SKM-1 (cell line): ENCODE measurements around the gene TFDP1.

Experiments used
- DNase-seq: peaks from one replicate; lab custom pipeline; 2025; ENCODE audit not compliant: unreplicated experiment; lab: John Stamatoyannopoulos, UW

Gene TFDP1

GRCh38 chr13:113647351-113648215 lies 63.0 kb downstream of the TFDP1 start:
- no peak for DNase-seq

GRCh38 chr13:113648216-113648610 lies 63.7 kb downstream of the TFDP1 start:
- DNase-seq: no peak

DNA sequence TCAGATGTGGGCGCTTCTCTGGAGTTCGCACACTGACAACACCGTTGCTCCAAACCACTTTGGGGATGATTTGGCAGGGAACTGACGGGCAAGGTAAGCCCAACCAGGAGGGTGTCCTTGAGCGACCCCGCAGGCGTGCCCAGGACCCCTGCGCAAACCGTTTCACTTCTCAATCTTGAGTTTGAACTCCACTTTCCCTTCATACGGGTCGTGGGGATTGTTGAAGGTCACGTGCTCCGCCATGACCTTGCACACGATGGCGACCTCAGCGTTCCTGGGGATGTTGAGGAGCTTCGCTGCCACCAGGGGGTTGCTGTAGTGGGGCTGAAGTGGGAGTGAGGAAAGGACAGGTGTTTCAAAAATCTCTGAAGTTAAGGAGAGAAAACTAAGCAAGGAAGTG lies 64.7 kb downstream of the TFDP1 start:
- DNase-seq: no peak

DNA sequence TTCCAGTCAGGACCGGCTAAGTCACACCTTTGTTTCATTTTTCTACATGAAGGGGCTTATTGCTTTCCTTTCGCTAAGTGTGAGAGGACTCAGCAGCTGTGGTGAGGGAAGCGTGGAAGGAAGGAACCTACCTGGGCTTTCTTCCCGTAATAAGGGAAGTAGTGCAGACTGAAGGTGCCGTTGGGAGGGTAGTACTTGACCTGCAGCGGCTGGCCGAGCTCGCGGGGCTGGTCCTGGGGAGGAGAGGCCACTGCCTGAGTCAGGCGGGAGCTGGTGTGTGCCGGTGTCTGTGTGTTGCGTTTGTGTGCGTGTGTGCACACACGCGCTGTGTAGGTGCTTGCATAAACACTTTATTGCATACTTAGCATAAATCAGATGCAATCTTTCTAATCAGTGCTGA lies 65.7 kb downstream of the TFDP1 start:
- no peak for DNase-seq

DNA sequence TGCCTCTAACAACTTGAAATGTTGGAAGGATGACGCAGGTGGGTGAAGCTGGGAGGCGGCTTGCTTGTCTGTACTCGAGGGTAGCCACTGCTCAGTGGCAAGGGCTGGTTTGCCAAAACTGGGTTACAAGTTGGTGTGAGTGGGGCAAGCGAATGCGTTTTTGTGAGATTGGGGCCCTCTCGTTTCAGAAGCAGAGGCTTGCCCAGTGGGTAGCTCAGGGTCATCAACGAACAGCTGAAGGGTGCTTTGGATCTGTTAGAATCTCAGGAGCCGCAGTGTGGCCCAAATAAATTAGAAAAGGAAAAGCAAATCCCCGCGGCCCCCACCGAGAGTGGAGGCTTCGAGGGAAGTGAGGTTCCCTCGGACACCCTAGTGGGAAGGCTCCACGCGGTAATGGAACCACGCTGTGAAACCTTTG lies 66.2 kb downstream of the TFDP1 start:
- no peak for DNase-seq

DNA sequence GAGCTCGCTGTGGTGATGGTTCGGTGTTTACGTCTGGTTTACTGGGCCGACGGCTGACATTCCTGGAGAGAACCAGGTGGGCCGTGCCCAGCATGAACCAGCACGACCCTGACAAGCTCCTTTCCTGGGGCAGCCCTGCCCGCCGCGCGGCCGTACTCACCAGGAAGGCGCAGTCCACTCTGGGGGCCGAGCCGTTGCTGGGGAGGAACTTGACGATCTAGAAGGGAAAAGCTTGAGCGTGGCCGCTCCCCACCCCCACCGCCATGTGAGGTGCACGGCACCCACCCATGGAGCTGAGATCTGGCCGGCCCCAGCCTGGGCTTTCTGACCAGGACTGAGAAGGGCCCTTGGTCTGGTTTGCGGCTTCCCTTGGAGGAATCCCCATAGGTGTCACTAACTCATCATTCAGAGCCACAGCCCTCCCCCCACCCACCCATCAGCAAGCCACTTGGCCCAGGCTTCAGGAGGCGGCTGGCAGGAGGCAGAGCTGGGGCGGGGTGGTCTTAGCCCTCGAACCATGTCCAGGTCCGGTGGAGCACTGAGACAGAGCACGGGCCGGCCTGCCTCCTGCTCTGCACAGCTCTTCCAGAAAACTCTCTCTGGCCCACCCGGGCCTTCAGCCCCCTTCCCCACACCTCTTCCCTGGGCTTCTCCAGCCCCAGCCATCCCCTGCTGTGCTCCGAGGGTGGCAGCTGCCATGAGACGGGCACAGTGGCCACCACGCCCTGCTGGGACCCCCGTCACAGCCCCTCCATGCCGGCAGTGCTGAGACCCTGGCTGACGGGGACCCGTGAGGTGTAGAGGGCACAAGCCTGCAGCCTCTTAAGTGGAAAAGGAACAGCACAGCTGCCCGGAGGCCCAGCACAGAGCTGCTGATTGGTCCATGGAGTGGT lies 67.2 kb downstream of the TFDP1 start:
- DNase-seq: no peak

GRCh38 chr13:113652404-113653263 lies 68.1 kb downstream of the TFDP1 start:
- DNase-seq: no peak

GRCh38 chr13:113653264-113654174 lies 69.0 kb downstream of the TFDP1 start:
- no peak for DNase-seq

GRCh38 chr13:113654175-113654560 lies 69.6 kb downstream of the TFDP1 start:
- no peak for DNase-seq

DNA sequence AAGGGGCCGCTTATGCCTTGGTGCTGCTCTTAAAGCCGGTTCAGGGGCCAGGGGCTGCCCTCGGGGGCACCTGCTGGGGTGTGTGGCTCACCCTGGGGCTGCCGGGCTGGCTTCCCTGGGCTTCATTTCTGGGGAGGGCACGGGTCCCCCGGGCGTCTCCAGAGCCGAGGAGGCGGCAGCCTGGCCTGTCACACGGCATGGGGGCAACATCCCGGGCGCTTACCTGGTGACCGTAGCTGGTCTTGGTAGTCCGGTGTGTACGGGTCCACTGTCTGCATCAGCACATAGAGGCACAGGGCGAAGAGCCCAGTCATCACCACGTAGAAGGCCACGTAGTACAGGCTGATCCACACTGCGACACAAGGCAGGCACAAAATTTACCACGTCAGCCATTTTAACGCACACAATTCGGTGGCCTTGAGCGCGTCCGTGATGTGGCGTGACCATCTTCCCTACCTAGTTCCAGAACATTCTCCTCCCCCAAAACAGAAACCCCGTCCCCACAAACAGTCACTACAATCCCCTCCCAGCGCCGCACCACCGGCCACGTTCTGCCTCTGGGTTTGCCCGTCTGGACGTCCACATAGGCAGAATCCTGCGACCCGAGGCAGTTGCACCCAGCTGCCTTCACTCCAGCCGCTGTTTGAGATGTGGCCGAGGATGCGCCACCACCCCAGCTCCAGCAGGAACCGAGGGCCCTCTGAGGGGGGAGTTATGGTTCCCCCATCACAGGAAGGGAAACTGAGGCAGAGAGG lies 70.2 kb downstream of the TFDP1 start:
- no peak for DNase-seq

GRCh38 chr13:113655346-113656002 lies 70.9 kb downstream of the TFDP1 start:
- DNase-seq: no peak

DNA sequence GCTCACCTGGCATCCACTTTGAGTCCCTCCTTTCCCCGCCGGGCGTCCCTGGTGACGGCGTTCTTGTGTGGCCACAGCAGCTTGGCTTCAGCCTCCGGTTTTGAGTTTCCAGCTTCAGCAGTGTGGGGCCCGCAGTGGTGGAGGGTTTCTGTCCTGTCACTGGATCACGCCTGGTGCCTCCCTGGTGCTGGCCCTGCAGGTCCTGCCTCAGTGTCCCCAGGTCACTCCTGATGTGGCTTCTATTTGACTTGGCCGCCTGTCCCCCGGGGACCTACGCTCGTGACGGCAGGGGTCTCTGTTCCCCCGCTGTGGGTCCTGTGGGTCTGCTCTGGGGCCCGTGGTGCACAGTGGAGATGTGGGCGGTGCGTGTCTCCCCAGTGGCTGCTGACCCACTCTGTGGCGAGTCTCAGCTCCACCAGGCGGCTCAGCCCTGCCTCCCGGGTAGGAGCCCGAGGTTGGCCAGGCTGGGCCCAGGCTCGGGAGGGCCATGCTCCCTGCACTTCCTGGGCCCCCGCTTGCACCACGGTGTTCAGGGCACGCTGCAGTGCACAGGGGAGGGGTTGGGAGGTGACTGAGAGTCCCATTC lies 71.5 kb downstream of the TFDP1 start:
- no peak for DNase-seq

DNA sequence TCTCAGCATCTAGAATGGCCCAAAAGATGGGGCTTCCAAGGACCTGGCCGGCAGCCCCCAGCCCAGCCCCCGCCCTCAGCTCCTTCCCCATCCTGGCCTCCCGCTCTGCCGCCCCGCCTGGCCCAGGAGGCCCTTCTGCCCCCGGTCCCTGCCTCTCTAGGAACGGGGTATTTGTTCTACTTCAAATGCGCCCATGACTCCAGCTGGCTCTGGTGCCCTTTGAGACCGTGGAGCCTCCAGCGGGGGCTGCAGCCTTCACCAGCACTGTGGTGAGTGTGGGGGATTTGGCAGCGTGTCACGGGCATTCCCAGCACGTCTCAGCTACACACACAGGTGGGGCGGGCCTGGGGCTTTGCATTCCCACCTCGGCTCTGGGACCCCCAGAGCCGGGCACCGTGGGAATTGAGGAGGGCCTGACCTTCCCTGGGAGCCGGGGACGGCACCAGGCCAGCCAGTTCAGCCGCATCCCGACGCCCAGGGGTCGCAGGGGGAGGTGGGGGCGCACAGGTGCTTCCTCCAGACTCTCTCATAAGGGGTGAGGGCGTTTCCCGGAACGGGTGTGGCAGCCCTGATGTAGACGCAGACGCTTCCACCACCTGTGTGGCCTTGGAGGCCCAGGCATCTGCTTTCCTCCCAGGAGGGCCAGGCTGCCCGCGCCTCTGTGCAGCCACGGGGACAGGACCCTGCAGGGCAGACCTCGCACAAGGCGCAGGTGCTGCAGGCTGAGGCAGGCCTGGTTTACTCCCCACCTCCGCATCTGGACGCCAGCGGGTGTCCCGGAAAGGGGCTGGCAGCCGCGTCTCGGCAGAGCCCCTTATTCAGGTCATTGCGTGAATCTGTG lies 72.5 kb downstream of the TFDP1 start:
- DNase-seq: no peak

DNA sequence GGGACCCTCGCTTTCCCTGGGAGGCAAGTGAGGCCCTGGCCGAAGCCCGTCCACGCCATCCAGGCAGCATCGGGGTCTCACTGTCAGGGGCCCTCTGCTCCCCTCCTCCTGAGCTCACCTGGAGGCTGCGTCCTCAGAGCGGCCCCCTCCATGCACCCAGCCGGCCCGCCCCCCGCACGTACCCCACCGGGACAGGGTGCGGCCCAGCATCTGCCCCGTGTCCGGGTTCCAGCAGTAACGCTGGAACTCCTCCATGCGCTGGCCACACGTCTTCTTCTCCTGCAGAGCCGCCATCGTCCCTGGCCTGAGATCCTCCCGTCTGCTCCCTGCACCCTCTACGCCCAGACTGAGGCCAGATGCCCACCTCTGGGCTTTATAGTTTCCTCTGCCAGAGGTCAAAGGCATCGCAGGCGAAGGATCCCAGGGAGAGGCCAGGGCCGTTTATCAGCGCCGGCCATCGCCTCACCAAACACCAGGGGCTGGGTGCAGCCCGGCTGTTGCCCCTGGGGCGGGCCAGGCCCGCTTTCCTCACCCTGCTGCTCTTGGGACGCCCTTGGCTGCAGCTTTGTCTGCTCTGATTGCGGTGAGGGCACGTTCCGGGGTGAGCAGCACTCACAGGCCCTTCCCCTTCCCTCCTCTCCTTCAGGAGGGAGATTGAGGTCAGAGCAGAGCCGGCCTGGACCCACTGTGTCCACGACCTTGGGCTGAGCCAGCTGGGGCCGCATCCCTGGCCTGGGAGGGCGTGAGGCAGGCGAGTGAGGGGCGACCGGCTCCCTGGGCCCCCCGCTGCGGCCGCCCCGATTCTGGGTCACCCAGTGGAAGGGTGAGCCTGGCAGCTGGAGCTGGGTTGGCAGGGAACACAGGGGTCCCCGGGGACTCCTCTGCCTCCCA lies 73.5 kb downstream of the TFDP1 start, which contains the start of gene ATP4B:
Gene ATP4B (minus strand): TSS at position 348 of the 891 bp plus-strand sequence. CDS start 54 bp downstream, at position 294.
- no peak for DNase-seq

GRCh38 chr13:113658836-113659235 lies 74.3 kb downstream of the TFDP1 start:
- DNase-seq: no peak

DNA sequence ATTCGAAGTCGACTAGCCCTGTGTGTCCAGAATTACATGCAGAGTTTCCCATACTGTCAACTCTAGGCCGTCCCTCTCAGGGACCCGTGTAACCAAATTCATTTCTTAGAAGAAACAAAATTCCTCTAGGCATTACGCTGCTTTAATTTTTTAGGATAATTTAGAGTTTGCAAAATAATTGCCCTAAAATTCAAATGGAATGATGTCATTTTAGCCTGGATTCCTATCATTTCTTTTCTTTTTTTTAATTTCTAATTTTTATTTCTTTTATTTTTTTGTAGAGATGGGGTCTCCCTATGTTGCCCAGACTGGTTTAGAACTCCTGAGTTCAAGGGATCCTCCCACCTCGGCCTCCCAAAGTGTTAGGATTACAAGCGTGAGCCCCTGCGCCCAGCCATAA lies 74.8 kb downstream of the TFDP1 start:
- no peak for DNase-seq
